Fibroblast of gingiva (primary cell): ENCODE measurements around the gene NUP37.
"Not testable (repeated sequence)": the region's sequence is repeated elsewhere in the genome, so short reads cannot be mapped to it uniquely, and the experiment has no call there.

Experiments
- DNase-seq: peaks from one replicate; pipeline ENCODE4 v3.0.0-alpha.2; 2011; ENCODE audit warnings: low read depth

The NUP37 gene

GRCh38 chr12:102089228-102089835 is 30.6 kb downstream of the NUP37 start:
- not testable (repeated sequence) for DNase-seq

- no peak for DNase-seq
Measured at GRCh38 chr12:102080842-102081241, 39.1 kb downstream of the NUP37 start.

- DNase-seq, result not testable (repeated sequence)
Measured at GRCh38 chr12:102072092-102072491, 47.8 kb downstream of the NUP37 start.

- DNase-seq, result no peak
Measured at GRCh38 chr12:102069707-102070106, 50.2 kb downstream of the NUP37 start.

- DNase-seq, result peak; percentile 77
Measured at GRCh38 chr12:102067574-102068258, 52.2 kb downstream of the NUP37 start.

GRCh38 chr12:102064476-102064875 is 55.4 kb downstream of the NUP37 start:
- no peak for DNase-seq

GRCh38 chr12:102063069-102063468 is 56.8 kb downstream of the NUP37 start:
- DNase-seq, result no peak

- DNase-seq, result no peak
Measured at GRCh38 chr12:102062419-102062806, 57.5 kb downstream of the NUP37 start.

GRCh38 chr12:102061560-102062418 is 58.1 kb downstream of the NUP37 start, which contains the start of gene WASHC3:
Gene WASHC3 (minus strand): TSS chr12:102061991. CDS start chr12:102061962, 29 bp downstream.
- DNase-seq, result peak; percentile 91

- no peak for DNase-seq
Measured at GRCh38 chr12:102061096-102061559, 58.8 kb downstream of the NUP37 start.

GRCh38 chr12:102059343-102059742 is 60.6 kb downstream of the NUP37 start:
- no peak for DNase-seq

- no peak for DNase-seq
Measured at GRCh38 chr12:102054345-102054744, 65.6 kb downstream of the NUP37 start.

GRCh38 chr12:102053062-102053349 is 66.9 kb downstream of the NUP37 start:
- DNase-seq, result no peak

- no peak for DNase-seq
Measured at GRCh38 chr12:102052192-102053061, 67.5 kb downstream of the NUP37 start.

- no peak for DNase-seq
Measured at GRCh38 chr12:102051431-102051965, 68.4 kb downstream of the NUP37 start.

- no peak for DNase-seq
Measured at GRCh38 chr12:102050660-102051430, 69.1 kb downstream of the NUP37 start.

GRCh38 chr12:102043928-102044327 is 76.0 kb downstream of the NUP37 start:
- no peak for DNase-seq

- no peak for DNase-seq
Measured at GRCh38 chr12:102033991-102034745, 85.7 kb downstream of the NUP37 start.

GRCh38 chr12:102031852-102032251 is 88.1 kb downstream of the NUP37 start:
- no peak for DNase-seq

GRCh38 chr12:102029141-102029540 is 90.8 kb downstream of the NUP37 start:
- DNase-seq, result no peak
